Measurements from ENCODE around the gene WDR90.

DNA sequence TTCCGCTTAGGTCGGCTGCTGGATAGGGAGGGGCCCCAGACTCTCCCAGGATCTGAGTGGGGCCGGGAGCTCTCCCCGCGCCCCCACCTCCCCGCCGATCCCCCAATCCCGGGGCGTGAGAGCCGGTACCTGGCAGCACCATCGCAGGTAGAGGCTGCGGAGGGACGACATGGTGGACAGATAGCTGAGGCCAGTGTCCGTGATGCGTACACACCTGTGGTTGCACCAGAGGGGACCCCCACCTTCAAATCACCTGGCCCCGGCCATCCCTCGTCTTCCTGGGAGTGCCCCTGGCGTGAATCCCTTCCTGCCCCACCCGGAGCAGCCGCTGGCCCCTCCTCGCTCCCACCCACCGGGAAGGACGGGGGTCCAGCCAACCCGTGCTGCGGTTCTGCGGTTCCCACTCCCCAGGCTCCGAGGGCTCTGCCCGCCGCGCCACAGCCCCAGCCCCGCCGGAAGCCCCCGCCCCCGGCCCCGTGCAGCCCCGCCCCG, 45.7 kb downstream of the WDR90 start:
- TF ChIP-seq, protein P1, sequence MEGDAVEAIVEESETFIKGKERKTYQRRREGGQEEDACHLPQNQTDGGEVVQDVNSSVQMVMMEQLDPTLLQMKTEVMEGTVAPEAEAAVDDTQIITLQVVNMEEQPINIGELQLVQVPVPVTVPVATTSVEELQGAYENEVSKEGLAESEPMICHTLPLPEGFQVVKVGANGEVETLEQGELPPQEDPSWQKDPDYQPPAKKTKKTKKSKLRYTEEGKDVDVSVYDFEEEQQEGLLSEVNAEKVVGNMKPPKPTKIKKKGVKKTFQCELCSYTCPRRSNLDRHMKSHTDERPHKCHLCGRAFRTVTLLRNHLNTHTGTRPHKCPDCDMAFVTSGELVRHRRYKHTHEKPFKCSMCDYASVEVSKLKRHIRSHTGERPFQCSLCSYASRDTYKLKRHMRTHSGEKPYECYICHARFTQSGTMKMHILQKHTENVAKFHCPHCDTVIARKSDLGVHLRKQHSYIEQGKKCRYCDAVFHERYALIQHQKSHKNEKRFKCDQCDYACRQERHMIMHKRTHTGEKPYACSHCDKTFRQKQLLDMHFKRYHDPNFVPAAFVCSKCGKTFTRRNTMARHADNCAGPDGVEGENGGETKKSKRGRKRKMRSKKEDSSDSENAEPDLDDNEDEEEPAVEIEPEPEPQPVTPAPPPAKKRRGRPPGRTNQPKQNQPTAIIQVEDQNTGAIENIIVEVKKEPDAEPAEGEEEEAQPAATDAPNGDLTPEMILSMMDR (conservative IDR thresholded peaks at IDR 0.05 in 1 of 2, IDR thresholded peaks at IDR 0.05 in 1 of 2; ENCODE audit: extremely low read depth in 1 of 2, insufficient read depth in 1 of 2, low read depth in 1 of 2, low read length in 2 of 2), result no peak
- no peak for TF ChIP-seq EZH2 (IDR thresholded peaks at IDR 0.05; ENCODE audit: borderline replicate concordance, low read length)
